Fibroblast of mammary gland (primary cell): ENCODE results near the gene PHF2.

Source experiments
- DNase-seq: peaks from one replicate; pipeline ENCODE4 v3.0.0-alpha.2; 2010; ENCODE audit warnings: low read depth
- H3K4me3 ChIP-seq: 2 replicates; pipeline ENCODE4 v1.5.1; 2011; ENCODE audit warnings: low read depth, mild to moderate bottlenecking, low read length, moderate library complexity; ENCODE audit not compliant: control insufficient read depth
- TF ChIP-seq, protein P1 (sequence below): conservative IDR thresholded peaks from 2 replicates; pipeline ENCODE4 v1.5.1; 2011; ENCODE audit warnings: low read depth, low read length, inconsistent platforms; ENCODE audit not compliant: control insufficient read depth, insufficient read depth

Gene PHF2

GRCh38 chr9:93577078-93577974 is 942 bp downstream of the PHF2 start:
- DNase-seq: no peak
- TF ChIP-seq, protein P1, sequence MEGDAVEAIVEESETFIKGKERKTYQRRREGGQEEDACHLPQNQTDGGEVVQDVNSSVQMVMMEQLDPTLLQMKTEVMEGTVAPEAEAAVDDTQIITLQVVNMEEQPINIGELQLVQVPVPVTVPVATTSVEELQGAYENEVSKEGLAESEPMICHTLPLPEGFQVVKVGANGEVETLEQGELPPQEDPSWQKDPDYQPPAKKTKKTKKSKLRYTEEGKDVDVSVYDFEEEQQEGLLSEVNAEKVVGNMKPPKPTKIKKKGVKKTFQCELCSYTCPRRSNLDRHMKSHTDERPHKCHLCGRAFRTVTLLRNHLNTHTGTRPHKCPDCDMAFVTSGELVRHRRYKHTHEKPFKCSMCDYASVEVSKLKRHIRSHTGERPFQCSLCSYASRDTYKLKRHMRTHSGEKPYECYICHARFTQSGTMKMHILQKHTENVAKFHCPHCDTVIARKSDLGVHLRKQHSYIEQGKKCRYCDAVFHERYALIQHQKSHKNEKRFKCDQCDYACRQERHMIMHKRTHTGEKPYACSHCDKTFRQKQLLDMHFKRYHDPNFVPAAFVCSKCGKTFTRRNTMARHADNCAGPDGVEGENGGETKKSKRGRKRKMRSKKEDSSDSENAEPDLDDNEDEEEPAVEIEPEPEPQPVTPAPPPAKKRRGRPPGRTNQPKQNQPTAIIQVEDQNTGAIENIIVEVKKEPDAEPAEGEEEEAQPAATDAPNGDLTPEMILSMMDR: no peak
- H3K4me3 ChIP-seq: peak overlapping the region; percentile 60

DNA sequence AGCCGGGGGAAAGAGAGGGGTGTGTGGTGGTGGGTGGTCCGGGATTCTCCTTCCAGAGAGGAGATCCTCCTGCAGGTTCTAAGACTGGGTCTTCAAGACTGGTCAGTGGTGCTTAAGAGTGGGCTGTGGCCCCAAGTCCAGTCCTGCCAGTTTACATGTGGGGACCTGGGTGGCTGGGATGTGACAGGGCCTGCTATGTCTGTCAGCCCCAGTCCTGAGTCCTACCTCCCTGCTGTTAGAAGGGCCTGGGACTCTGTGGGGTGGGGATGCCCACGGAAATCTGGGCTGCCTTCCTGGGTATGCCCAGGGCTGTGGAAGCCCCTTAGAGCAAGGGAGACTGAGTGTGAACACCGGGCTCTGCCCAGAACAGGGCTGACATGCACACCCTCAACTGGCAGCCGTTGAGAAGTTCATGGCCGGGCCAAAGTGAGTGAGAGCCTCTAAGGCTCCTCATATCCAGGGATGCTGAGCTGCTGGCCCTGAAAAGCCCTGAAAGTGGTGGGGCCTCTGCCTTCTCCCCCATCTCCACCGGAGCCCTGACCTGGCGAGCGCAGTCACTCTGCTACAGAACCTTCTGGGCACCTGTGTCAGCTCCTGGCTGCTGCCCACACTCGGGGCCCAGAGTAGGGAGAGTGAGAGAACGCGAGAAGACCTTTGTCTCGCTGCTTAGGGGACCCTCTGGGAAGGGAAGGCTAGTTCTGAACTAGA is 1.7 kb downstream of the PHF2 start:
- H3K4me3 ChIP-seq: peak overlapping the region; percentile 60
- TF ChIP-seq, protein P1: no peak
- no peak for DNase-seq

DNA sequence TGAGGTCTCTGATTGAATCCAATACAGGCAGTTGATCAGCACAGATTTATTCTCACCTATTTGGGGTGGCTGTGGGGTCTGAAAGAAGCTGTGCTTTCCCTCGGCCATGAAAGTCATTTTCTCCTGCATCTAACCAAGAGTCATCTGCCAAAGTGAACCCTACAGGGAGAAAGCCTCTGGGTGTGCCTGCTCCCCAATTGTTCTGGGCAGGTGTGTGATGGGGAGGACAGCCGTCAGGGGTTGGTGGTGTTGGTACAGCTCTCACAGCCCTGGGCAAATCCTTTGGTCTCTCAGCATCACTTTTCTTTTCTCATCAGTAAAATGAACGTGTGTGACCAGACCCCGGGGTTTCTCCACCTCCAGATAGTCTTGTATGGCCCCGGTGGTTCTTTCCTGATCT is 2.5 kb downstream of the PHF2 start:
- TF ChIP-seq, protein P1: no peak
- DNase-seq: no peak
- no peak overlapping the region for H3K4me3 ChIP-seq

DNA sequence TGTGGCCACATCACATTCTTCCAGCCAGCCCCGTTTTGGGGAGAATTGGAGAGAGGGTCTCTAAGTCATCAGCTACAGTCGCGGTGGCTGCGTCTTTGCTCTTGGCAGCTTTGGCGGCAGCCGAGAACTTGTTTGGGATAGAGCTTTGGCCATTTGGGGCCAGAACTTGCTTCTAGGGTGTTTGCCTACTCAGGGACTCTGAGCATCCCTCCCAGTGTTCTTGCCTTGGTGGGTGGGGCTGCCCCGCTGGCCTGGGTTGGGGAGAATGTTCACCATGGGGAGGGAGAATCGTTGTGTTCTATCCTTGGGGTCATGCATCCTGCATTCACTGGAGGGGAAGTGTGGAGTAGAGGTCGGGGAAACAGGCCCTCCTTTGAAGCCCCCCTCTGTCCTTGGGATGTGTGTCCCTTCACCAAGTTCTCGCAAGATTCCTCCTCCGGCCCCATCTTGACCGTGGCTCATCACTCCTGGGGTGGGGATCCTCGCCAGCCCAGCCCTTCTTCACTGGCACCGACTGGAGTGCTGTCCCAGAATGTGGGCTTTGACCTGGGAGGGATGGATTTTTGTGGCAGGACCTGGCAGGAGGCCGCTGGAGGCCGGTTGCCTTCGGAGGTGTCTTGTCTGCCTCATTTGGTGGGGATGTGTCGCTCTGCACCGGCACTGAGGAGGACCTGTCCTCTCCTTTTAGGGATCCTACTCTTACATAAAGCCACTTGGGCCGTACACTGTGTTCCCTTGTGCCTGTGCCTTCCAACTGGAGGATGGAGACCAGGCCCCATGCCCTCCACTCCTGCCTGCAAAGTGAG is 3.5 kb downstream of the PHF2 start:
- no peak for DNase-seq
- TF ChIP-seq, protein P1: no peak
- no peak overlapping the region for H3K4me3 ChIP-seq

DNA sequence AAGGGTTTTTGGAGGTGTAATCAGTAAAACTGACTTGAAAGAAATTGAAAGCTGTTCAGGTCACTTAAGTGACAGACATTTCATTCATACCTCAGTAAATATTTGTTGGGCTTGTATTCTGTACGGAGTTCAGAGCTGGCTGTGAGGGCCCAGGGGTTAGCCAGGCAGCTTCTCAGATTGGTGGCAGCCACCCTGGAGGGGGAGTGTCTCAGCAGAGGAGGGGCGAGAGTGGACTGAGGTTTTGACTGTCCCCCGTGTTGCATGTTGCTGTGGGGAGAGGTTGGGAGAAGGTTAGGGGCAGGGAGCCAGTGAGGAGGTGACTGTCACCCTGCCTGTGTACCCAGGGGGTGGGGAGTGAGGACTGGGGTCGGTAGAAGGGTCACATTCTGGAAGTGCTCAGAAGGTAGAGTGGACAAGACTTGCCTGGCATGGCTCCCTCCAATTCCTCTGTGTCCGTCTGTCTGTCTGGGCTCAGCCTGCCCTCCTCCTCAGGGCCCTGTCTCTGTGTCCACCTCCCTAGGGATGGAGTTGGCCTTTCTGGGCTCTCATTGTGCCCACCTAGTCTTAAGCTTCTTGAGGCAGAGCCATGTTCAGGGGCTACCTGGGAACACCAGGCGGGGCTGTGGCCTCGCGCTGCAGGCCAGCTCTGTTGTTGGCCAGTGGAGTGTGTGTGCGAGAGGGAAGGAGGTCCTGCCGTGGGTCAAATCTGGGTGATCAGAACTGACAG is 4.4 kb downstream of the PHF2 start:
- no peak for DNase-seq
- TF ChIP-seq, protein P1: no peak
- no peak overlapping the region for H3K4me3 ChIP-seq

GRCh38 chr9:93582115-93582514 is 5.7 kb downstream of the PHF2 start:
- TF ChIP-seq, protein P1: no peak
- H3K4me3 ChIP-seq: no peak overlapping the region
- no peak for DNase-seq
